Adrenal gland (tissue), 12 donors: Measurements from ENCODE around the gene GJC2. TPM values are rescaled to one million over a fixed set of nuclear protein-coding genes. Genes with fewer than 3 reads are reported as not detected.

Experiments
- DNase-seq, 7 donors: peaks; one replicate each; pipeline ENCODE4 v3.0.0-alpha.2; 2019 to 2020
- H3K27ac ChIP-seq, 5 donors: fragments of 200-600 bp; sonication (generic) in 4 of 5; 1 replicate in 3 of 5; 2 replicates in 2 of 5; pipeline versions ENCODE4 v1.5.1 to v1.8.0; 2016 to 2020; ENCODE audit warnings: mild to moderate bottlenecking in 1 of 5
- H3K27me3 ChIP-seq: fragments of 200-600 bp; 2 replicates; pipeline ENCODE4 v1.8.0; 2021
- H3K36me3 ChIP-seq, 2 donors: fragments of 200-600 bp; replicated peaks in 1 of 2; 1 replicate in 1 of 2; 2 replicates in 1 of 2; pipeline versions ENCODE4 v1.5.1 to v1.8.0; 2018 to 2022
- H3K4me1 ChIP-seq, 2 donors: fragments of 200-600 bp; replicated peaks in 1 of 2; 1 replicate in 1 of 2; 2 replicates in 1 of 2; pipeline versions ENCODE4 v1.5.1 to v1.8.0; 2018 to 2021
- H3K4me3 ChIP-seq, 4 donors: fragments of 200-600 bp; sonication (generic) in 3 of 4; one replicate each; pipeline ENCODE4 v1.5.1; 2016 to 2018
- H3K9me3 ChIP-seq, 3 donors: fragments of 200-600 bp; sonication (generic) in 1 of 3; replicated peaks in 1 of 3; 1 replicate in 2 of 3; 2 replicates in 1 of 3; pipeline versions ENCODE4 v1.5.1 to v1.8.0; 2016 to 2021
- CTCF ChIP-seq, 6 experiments: fragments of 450-650 bp in 4 of 6; fragments of 200-600 bp in 2 of 6; sonication (generic) in 1 of 6; IDR thresholded peaks; 1 replicate in 5 of 6; 2 replicates in 1 of 6; pipeline versions ENCODE4 v1.5.1 to v1.8.0; 2016 to 2021; ENCODE audit warnings: antibody characterized with exemption in 6 of 6, mild to moderate bottlenecking in 2 of 6, moderate library complexity in 1 of 6
- POLR2A ChIP-seq, 2 donors: fragments of 450-650 bp; IDR thresholded peaks; one replicate each; pipeline ENCODE4 v1.6.1; 2017; ENCODE audit warnings: antibody characterized with exemption in 2 of 2, mild to moderate bottlenecking in 2 of 2, moderate library complexity in 1 of 2
- WGBS, 4 donors: extraction: QIAGEN DNeasy Blood & Tissue Kit in 2 of 4; methylation state at CpG; one replicate each; pipeline versions ENCODE4 v1.1.5 to v1.1.7; 2013 to 2017; 5-methylcytosine and 5-hydroxymethylcytosine counted together
- intact Hi-C, 2 donors: fragments of 100-400 bp; cut with DNase I; formaldehyde crosslinking; loops; one replicate each; pipeline versions ENCODE4 v1.14.1 to v1.15.0; 2022 to 2023
- polyA plus RNA-seq, 3 donors: library from polyadenylated mRNA; stranded (reverse); fragments of 200-250 nt in 2 of 3; fragments of 350-450 nt in 1 of 3; fragmentation: Illumina TruSeq in 1 of 3; extraction: RNeasy Lipid Tissue Mini Kit (QIAGEN cat#74804) in 1 of 3; gene quantifications; one replicate each; pipeline ENCODE4 v1.2.3, GENCODE V29; 2013 to 2014
- total RNA-seq, 9 donors: library from RNA; depleted of rRNA in 4 of 9; stranded (reverse); fragments of >200 nt in 4 of 9; fragments of 120-200 nt in 1 of 9; fragmentation: NEBNext Ultra II Directional in 1 of 9; extraction: Animal tissue kit (Norgen Biotek cat#: 25700) in 1 of 9; gene quantifications; one replicate each; pipeline versions ENCODE4 v1.1.0 to v1.2.4, GENCODE V29; 2013 to 2023
- donor health status: healthy with polysubstance abuse.
- donor health status: Bipolar disorder and iron deficiency.
- donor health status: DM: yes; HTN: yes; CAD: no.
- donor health status: DM: no; HTN: no; CAD: no.
- donor health status: DM: no; HTN: no; CAD: no.
- donor health status: DM: yes; HTN: yes; CAD: no.

Gene GJC2
- total and polyA plus RNA-seq, 12 donors: 0.05 to 4.1 (median 1.3) TPM

- Histone ChIP-seq H3K27me3 (no peaks in the 10 kb centered on the region), H3K9me3 (no peaks in the 10 kb centered on the region), H3K27ac (peak overlapping the region in 4 of 5 donors; percentile 50 to 90 (median 67)), H3K4me1 (peaks cover 6 to 25% of the 10 kb centered on the region in 2 donors), H3K4me3 (peak overlapping the region in 1 of 4 donors; percentile 29), H3K36me3 (peaks cover 0 to 25% of the 10 kb centered on the region in 2 donors)
- TF ChIP-seq POLR2A (IDR thresholded peaks at IDR 0.05): no peak
- TF ChIP-seq CTCF (IDR thresholded peaks at IDR 0.05): no peak
- intact Hi-C loops: no loop called here
- peak; percentile 48 to 73 (median 71) for DNase-seq
- WGBS, 4 donors: 31 to 69% (median 35%) methylated on average over 3 to 17 of the region's 17 CpGs
Measured at GRCh38 chr1:228150461-228151179, 890 bp downstream of the GJC2 start.

GRCh38 chr1:228151180-228151925 lies 1.6 kb downstream of the GJC2 start:
- TF ChIP-seq CTCF (IDR thresholded peaks at IDR 0.05) (no peak), POLR2A (IDR thresholded peaks at IDR 0.05) (no peak)
- H3K27me3 ChIP-seq: no peaks in the 10 kb centered on the region
- peaks cover 6 to 25% of the 10 kb centered on the region in 2 donors for H3K4me1 ChIP-seq
- peaks cover 0 to 25% of the 10 kb centered on the region in 2 donors for H3K36me3 ChIP-seq
- H3K4me3 ChIP-seq: no peak overlapping the region
- WGBS, 4 donors: 66 to 77% (median 69%) methylated on average over 7 to 12 of the region's 12 CpGs
- intact Hi-C loops: no loop called here
- H3K9me3 ChIP-seq: no peaks in the 10 kb centered on the region
- DNase-seq: peak in 3 of 7 donors; percentile 11 to 18 (median 13)
- H3K27ac ChIP-seq: peak overlapping the region in 3 of 5 donors; percentile 56 to 90 (median 78)

- whole genome bisulfite sequencing, 4 donors: 78 to 92% (median 91%) methylated on average over 6 to 19 of the region's 19 CpGs
- Histone ChIP-seq H3K36me3 (peaks cover 0 to 19% of the 10 kb centered on the region in 2 donors), H3K4me3 (no peak overlapping the region), H3K27ac (peak overlapping the region in 1 of 5 donors; percentile 90), H3K9me3 (no peaks in the 10 kb centered on the region), H3K27me3 (no peaks in the 10 kb centered on the region), H3K4me1 (peaks cover 6 to 25% of the 10 kb centered on the region in 2 donors)
- intact Hi-C loops: no loop called here
- TF ChIP-seq CTCF (IDR thresholded peaks at IDR 0.05) (no peak), POLR2A (IDR thresholded peaks at IDR 0.05) (no peak)
- peak in 3 of 7 donors; percentile 17 to 24 (median 18) for DNase-seq
Measured at GRCh38 chr1:228152097-228152917, 2.6 kb downstream of the GJC2 start.

GRCh38 chr1:228152918-228153258 lies 3.2 kb downstream of the GJC2 start:
- no peak overlapping the region for H3K4me3 ChIP-seq
- peaks cover 0 to 13% of the 10 kb centered on the region in 2 donors for H3K36me3 ChIP-seq
- TF ChIP-seq POLR2A (IDR thresholded peaks at IDR 0.05) (no peak), CTCF (IDR thresholded peaks at IDR 0.05) (no peak)
- H3K4me1 ChIP-seq: peaks cover 6 to 25% of the 10 kb centered on the region in 2 donors
- intact Hi-C loops: no loop called here
- 70 to 100% (median 84%) methylated on average over 3 of the region's 3 CpGs for WGBS, 4 donors
- no peaks in the 10 kb centered on the region for H3K27me3 ChIP-seq
- no peak overlapping the region for H3K27ac ChIP-seq
- no peaks in the 10 kb centered on the region for H3K9me3 ChIP-seq
- peak in 2 of 7 donors; percentile 7 to 14 for DNase-seq
